GM12878 (cell line): ENCODE measurements around the gene PRKCB.

ENCODE experiments used
- HCFC1 ChIP-seq: fragments of 150-350 bp; IDR thresholded peaks from 2 replicates; pipeline ENCODE4 v1.6.1; 2014; ENCODE audit warnings: low read length
- JUND ChIP-seq: IDR thresholded peaks from 2 replicates; pipeline ENCODE4 v1.6.1; 2012; ENCODE audit warnings: low read depth, mild to moderate bottlenecking, low read length, improper control_type of control experiment, moderate library complexity
- POLR2A ChIP-seq: IDR thresholded peaks from 2 replicates; pipeline ENCODE4 v1.6.1; 2011; ENCODE audit warnings: low read depth, mild to moderate bottlenecking, low read length
- POLR2AphosphoS5 ChIP-seq: IDR thresholded peaks from 2 replicates; pipeline ENCODE4 v1.6.1; 2011; ENCODE audit warnings: mild to moderate bottlenecking, low read length, inconsistent platforms
- TAF1 ChIP-seq: IDR thresholded peaks from 2 replicates; pipeline ENCODE4 v1.6.1; 2011; ENCODE audit warnings: mild to moderate bottlenecking, low read depth, low read length, borderline replicate concordance
- ZBED1 ChIP-seq: IDR thresholded peaks from 2 replicates; pipeline ENCODE4 v1.6.1; 2016; ENCODE audit warnings: borderline replicate concordance
- ZNF274 ChIP-seq: IDR thresholded peaks from one replicate; pipeline ENCODE4 v1.8.0; 2011; ENCODE audit not compliant: insufficient read length, insufficient read depth
- TF ChIP-seq, protein P1 (sequence below): fragments of 150-350 bp; IDR thresholded peaks from 2 replicates; pipeline ENCODE4 v1.6.1; 2016; ENCODE audit warnings: low read depth, low read length
- TF ChIP-seq, protein P2 (sequence below), 3 experiments: IDR thresholded peaks in 2 of 3; conservative IDR thresholded peaks in 1 of 3; 2 replicates each; pipeline ENCODE4 v1.5.1; 2011; ENCODE audit warnings: low read depth in 3 of 3, low read length in 3 of 3, mild to moderate bottlenecking in 3 of 3, control low read depth in 2 of 3, moderate library complexity in 2 of 3, inconsistent platforms in 1 of 3, mixed read lengths in 1 of 3; ENCODE audit not compliant: control insufficient read depth in 2 of 3, insufficient read depth in 1 of 3; ENCODE audit errors: extremely low read depth in 1 of 3

DNA sequence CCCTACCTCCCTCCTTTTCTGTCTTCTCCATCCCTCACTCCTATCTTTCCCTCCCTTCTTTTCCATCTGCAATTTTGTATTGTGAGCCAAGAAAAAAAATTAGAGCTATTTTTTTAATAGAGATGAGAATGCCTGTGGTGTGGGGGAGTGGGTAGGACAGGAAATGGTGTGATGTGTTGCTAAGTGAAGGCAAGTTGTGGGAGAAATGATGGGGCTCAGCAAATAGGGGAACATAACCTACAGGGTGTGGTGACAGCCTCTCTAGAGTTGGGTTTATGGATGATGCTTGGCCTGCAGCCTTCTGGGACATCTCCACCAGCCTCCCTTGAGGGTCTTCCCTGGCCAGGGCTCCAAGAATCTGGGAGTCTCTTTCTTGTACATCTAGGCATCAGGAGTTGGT is 257.3 kb downstream of the PRKCB start:
- TF ChIP-seq, protein P1, sequence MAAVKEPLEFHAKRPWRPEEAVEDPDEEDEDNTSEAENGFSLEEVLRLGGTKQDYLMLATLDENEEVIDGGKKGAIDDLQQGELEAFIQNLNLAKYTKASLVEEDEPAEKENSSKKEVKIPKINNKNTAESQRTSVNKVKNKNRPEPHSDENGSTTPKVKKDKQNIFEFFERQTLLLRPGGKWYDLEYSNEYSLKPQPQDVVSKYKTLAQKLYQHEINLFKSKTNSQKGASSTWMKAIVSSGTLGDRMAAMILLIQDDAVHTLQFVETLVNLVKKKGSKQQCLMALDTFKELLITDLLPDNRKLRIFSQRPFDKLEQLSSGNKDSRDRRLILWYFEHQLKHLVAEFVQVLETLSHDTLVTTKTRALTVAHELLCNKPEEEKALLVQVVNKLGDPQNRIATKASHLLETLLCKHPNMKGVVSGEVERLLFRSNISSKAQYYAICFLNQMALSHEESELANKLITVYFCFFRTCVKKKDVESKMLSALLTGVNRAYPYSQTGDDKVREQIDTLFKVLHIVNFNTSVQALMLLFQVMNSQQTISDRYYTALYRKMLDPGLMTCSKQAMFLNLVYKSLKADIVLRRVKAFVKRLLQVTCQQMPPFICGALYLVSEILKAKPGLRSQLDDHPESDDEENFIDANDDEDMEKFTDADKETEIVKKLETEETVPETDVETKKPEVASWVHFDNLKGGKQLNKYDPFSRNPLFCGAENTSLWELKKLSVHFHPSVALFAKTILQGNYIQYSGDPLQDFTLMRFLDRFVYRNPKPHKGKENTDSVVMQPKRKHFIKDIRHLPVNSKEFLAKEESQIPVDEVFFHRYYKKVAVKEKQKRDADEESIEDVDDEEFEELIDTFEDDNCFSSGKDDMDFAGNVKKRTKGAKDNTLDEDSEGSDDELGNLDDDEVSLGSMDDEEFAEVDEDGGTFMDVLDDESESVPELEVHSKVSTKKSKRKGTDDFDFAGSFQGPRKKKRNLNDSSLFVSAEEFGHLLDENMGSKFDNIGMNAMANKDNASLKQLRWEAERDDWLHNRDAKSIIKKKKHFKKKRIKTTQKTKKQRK, result no peak
- TF ChIP-seq HCFC1, result no peak
- TF ChIP-seq POLR2AphosphoS5, result no peak
- TF ChIP-seq, protein P2, sequence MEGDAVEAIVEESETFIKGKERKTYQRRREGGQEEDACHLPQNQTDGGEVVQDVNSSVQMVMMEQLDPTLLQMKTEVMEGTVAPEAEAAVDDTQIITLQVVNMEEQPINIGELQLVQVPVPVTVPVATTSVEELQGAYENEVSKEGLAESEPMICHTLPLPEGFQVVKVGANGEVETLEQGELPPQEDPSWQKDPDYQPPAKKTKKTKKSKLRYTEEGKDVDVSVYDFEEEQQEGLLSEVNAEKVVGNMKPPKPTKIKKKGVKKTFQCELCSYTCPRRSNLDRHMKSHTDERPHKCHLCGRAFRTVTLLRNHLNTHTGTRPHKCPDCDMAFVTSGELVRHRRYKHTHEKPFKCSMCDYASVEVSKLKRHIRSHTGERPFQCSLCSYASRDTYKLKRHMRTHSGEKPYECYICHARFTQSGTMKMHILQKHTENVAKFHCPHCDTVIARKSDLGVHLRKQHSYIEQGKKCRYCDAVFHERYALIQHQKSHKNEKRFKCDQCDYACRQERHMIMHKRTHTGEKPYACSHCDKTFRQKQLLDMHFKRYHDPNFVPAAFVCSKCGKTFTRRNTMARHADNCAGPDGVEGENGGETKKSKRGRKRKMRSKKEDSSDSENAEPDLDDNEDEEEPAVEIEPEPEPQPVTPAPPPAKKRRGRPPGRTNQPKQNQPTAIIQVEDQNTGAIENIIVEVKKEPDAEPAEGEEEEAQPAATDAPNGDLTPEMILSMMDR (IDR thresholded peaks at IDR 0.05 in 2 of 3, conservative IDR thresholded peaks at IDR 0.05 in 1 of 3; ENCODE audit: control insufficient read depth in 2 of 3, extremely low read depth in 1 of 3, insufficient read depth in 1 of 3, low read depth in 3 of 3, low read length in 3 of 3), result no peak
- TF ChIP-seq ZNF274, result no peak
- no peak for TF ChIP-seq TAF1
- TF ChIP-seq JUND, result no peak
- no peak for TF ChIP-seq POLR2A
- no peak for TF ChIP-seq ZBED1
